T47D (cell line): Measurements from ENCODE around the gene DCDC2C.

Source experiments
- DNase-seq, 2 experiments: peaks; one replicate each; pipeline versions ENCODE4 v3.0.0 to v3.0.0-alpha.2; 2011 to 2012; ENCODE audit warnings: low read depth in 1 of 2, low spot score in 1 of 2
- JUND ChIP-seq: IDR thresholded peaks from 2 replicates; pipeline ENCODE4 v1.6.1; 2012; ENCODE audit warnings: low read depth
- in situ Hi-C: cut with HindIII; loops from 2 replicates; pipeline ENCODE4 v1.10.0; 2016; ENCODE audit warnings: low sequenced_read_pairs, low pct_unique_long_range_greater_than_20kb

Gene DCDC2C

GRCh38 chr2:3679180-3679579 lies 24.2 kb upstream of the DCDC2C start:
- no peak for TF ChIP-seq JUND
- in situ Hi-C loops: no loop called here
- no peak for DNase-seq

GRCh38 chr2:3679616-3680393 lies 23.6 kb upstream of the DCDC2C start:
- no peak for DNase-seq
- in situ Hi-C loops: no loop called here
- no peak for TF ChIP-seq JUND

GRCh38 chr2:3680548-3681345 lies 22.6 kb upstream of the DCDC2C start:
- no peak for TF ChIP-seq JUND
- DNase-seq: no peak
- in situ Hi-C loops: no loop called here

GRCh38 chr2:3681625-3682024 lies 21.8 kb upstream of the DCDC2C start:
- in situ Hi-C loops: no loop called here
- no peak for TF ChIP-seq JUND
- no peak for DNase-seq

- in situ Hi-C loops: no loop called here
- no peak for DNase-seq
- no peak for TF ChIP-seq JUND
These were observed 20.6 kb upstream of the DCDC2C start for GRCh38 chr2:3682811-3683210.

- DNase-seq: no peak
- TF ChIP-seq JUND: no peak
- in situ Hi-C loops: no loop called here
These were observed 19.5 kb upstream of the DCDC2C start for GRCh38 chr2:3683748-3684454.

GRCh38 chr2:3689998-3690748 lies 13.2 kb upstream of the DCDC2C start:
- peak in 1 of 2 experiments; percentile 12 for DNase-seq
- TF ChIP-seq JUND: no peak
- in situ Hi-C loops: no loop called here

GRCh38 chr2:3692375-3692774 lies 11.0 kb upstream of the DCDC2C start:
- peak; percentile 58 to 62 for DNase-seq
- no peak for TF ChIP-seq JUND

GRCh38 chr2:3696545-3696944 lies 6.8 kb upstream of the DCDC2C start:
- in situ Hi-C loops: no loop called here
- no peak for DNase-seq
- no peak for TF ChIP-seq JUND

More at GRCh38 chr2:3692375-3692774, 11.0 kb upstream of the DCDC2C start:
- in situ Hi-C loops: no loop called here

- in situ Hi-C loops: no loop called here
- TF ChIP-seq JUND: no peak
- no peak for DNase-seq
These were observed 2.3 kb upstream of the DCDC2C start for GRCh38 chr2:3701071-3701470.

- DNase-seq: no peak
- no peak for TF ChIP-seq JUND
- in situ Hi-C loops: no loop called here
These were observed 481 bp downstream of the DCDC2C start for GRCh38 chr2:3703757-3704355.

GRCh38 chr2:3704692-3705091 lies 1.3 kb downstream of the DCDC2C start:
- DNase-seq: no peak
- in situ Hi-C loops: no loop called here

More at GRCh38 chr2:3704692-3705091, 1.3 kb downstream of the DCDC2C start:
- no peak for TF ChIP-seq JUND
